RWPE1 (cell line): ENCODE data around the gene TPRX1.
A peak's percentile ranks its signal among the peaks of the same experiment; 100 is the strongest.
"Not testable (repeated sequence)": the region's sequence is repeated elsewhere in the genome, so short reads cannot be mapped to it uniquely, and the experiment has no call there.

ENCODE experiments used
- CTCF ChIA-PET: fragments of 350-600 bp; sonication (Branson Sonifier 250); formaldehyde crosslinking; extraction: SDS; loops from one replicate; lab custom pipeline; 2021; lab: Yijun Ruan, JAX
- POLR2A ChIA-PET: fragments of 400-600 bp; formaldehyde crosslinking; extraction: SDS; loops from one replicate; lab custom pipeline; 2020; ENCODE audit warnings: antibody characterized with exemption; ENCODE audit not compliant: low non-redundant PET; lab: Yijun Ruan, JAX
- DNase-seq: peaks from one replicate; pipeline ENCODE4 v3.0.0; 2012; ENCODE audit warnings: low spot score
- H3K27ac ChIP-seq: fragments of 450-650 bp; 2 replicates; pipeline ENCODE4 v1.5.1; 2017
- CTCF ChIP-seq: fragments of 450-650 bp; conservative IDR thresholded peaks from 2 replicates; pipeline ENCODE4 v1.5.1; 2017; ENCODE audit warnings: low read depth, mild to moderate bottlenecking

TPRX1 gene

DNA sequence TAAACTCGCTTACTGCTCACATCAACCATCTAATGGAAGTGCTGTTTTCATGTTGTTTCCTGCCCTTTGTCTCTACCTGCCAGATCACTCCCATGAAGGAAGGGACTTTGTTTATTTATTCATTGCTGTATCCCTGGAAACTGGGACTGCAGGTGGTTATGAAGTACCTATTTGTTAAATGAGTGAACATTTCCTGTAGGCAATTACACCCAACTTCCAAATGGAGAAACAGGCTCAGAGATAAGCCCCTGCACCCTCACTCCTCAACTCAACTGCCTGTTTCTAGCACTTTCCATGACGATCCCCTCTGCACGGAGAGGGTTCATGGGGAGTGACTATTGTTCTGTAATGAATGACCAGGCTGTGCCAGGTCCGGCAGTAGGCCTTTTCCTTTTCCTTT is 27.8 kb downstream of the TPRX1 start:
- peak overlapping the region; percentile 85 for H3K27ac ChIP-seq
- CTCF ChIA-PET, result interaction anchor here (0.6 kb wide), 1 partner anchor 13 kb away, joined by 3 read pairs; no protein-coding TSS in a partner anchor
- DNase-seq, result peak; percentile 82
- POLR2A ChIA-PET, result interaction anchor here (1.2 kb wide), 1 partner anchor 31 kb away, joined by 3 read pairs; no protein-coding TSS in a partner anchor
- TF ChIP-seq CTCF, result no peak

- POLR2A ChIA-PET, H3K27ac ChIP-seq, DNase-seq: not testable (repeated sequence)
- CTCF ChIA-PET, result interaction anchor here (0.6 kb wide), 1 partner anchor 423 kb away, joined by 3 read pairs; no protein-coding TSS in a partner anchor
Observed at GRCh38 chr19:47771291-47771690, 33.1 kb downstream of the TPRX1 start.

DNA sequence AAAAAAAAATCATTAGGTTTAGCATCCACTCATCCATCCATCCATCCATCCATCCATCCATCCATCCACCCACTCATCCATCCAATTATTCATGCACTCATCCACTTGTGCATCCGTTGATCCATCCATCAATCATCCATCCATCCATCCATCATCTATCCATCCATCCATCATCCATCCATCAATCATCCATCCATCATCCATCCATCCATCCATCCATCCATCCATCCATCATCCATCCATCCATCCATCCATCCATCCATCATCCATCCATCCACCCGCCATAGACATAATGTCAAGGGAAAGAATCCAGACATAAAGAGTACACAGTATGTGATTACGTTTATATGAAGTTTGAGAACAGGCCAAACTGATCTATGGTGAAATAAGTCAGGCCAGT is 34.8 kb downstream of the TPRX1 start:
- no peak for TF ChIP-seq CTCF
- no peak overlapping the region for H3K27ac ChIP-seq
- POLR2A ChIA-PET, result no interaction called here
- no peak for DNase-seq
- CTCF ChIA-PET, result interaction anchor here (0.6 kb wide), 1 partner anchor 422 kb away, joined by 3 read pairs; no protein-coding TSS in a partner anchor

DNA sequence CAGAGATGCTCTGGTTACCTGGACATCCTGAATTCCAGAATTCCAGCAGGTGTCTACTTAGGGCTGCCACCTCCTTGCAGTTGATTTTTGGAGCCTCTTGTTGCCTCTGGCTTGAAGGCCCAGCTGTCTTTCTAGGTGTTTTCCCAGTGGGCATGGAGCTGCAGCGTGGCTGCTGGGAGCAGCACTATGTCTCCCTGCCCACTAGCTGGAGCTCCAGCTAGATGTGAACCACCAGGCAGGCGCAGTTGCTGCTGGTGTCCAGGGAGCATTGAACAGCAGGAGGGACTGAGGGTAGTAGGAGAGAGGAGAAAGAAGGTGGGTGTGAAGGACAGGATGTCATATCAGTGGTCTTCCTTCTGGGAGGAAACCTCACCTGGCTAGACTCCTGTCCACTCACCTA is 35.7 kb downstream of the TPRX1 start:
- ChIA-PET POLR2A (no interaction called here), CTCF (interaction anchor here (0.6 kb wide), 1 partner anchor 421 kb away, joined by 3 read pairs; no protein-coding TSS in a partner anchor)
- no peak overlapping the region for H3K27ac ChIP-seq
- no peak for TF ChIP-seq CTCF
- DNase-seq, result no peak

- DNase-seq, result no peak
- no peak for TF ChIP-seq CTCF
- CTCF ChIA-PET, result interaction anchor here (0.6 to 0.9 kb wide), 2 partner anchors 9 to 21 kb away, joined by 3 to 5 read pairs; no protein-coding TSS in a partner anchor
- POLR2A ChIA-PET, result interaction anchor here (0.6 kb wide), 1 partner anchor 19 kb away, joined by 7 read pairs; no protein-coding TSS in a partner anchor
- H3K27ac ChIP-seq, result no peak overlapping the region
Observed at GRCh38 chr19:47767349-47767748, 37.0 kb downstream of the TPRX1 start.

DNA sequence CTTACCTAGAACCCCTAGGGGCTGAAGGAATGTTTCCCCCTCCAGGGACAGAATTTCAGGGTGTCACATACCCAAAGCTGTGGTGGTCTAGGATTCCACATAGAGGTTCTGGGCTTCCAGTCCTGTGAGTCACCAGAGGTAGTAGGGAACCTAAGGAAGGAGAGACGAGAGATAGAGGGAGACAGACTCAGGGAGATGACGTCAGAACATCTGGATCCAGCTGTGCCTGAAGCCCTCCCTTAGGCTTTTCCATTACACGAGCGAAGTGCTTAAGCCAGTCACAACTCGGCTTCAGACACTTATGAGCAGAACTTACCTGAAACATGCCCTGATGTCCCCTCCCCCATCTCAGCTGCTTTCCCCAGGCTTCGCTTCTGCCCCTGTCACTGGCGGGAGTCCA is 37.7 kb downstream of the TPRX1 start:
- CTCF ChIA-PET, result interaction anchor here (0.6 to 0.9 kb wide), 2 partner anchors 9 to 21 kb away, joined by 3 to 5 read pairs; no protein-coding TSS in a partner anchor
- DNase-seq, result no peak

More for the DNA sequence above, 37.7 kb downstream of the TPRX1 start:
- no peak for TF ChIP-seq CTCF
- H3K27ac ChIP-seq, result no peak overlapping the region
- POLR2A ChIA-PET, result no interaction called here
